Osteoblast (primary cell): Measurements from ENCODE around the gene KCND3. TPM values are rescaled to one million over a fixed set of nuclear protein-coding genes. Genes with fewer than 3 reads are reported as not detected.

ENCODE experiments used
- DNase-seq: peaks from one replicate; pipeline ENCODE4 v3.0.0; 2011; ENCODE audit warnings: low spot score, mixed read lengths; ENCODE audit not compliant: insufficient read length; ENCODE audit errors: missing footprints
- H2AFZ ChIP-seq: 2 replicates; pipeline ENCODE4 v1.6.0; 2011; ENCODE audit warnings: mild to moderate bottlenecking, low read length
- H3K27ac ChIP-seq: 2 replicates; pipeline ENCODE4 v1.5.1; 2011; ENCODE audit warnings: mild to moderate bottlenecking, low read depth, low read length, moderate library complexity
- H3K27me3 ChIP-seq: 2 replicates; pipeline ENCODE4 v1.6.0; 2012; ENCODE audit warnings: mild to moderate bottlenecking, control low read depth, inconsistent platforms, low read length, moderate library complexity; ENCODE audit not compliant: insufficient read depth
- H3K36me3 ChIP-seq: 2 replicates; pipeline ENCODE4 v1.5.1; 2011; ENCODE audit warnings: mild to moderate bottlenecking, low read length, control low read depth, moderate library complexity; ENCODE audit not compliant: insufficient read depth
- H3K4me1 ChIP-seq: 2 replicates; pipeline ENCODE4 v1.5.1; 2011; ENCODE audit warnings: mild to moderate bottlenecking, low read length, control low read depth, moderate library complexity; ENCODE audit not compliant: insufficient read depth
- H3K4me2 ChIP-seq: 2 replicates; pipeline ENCODE4 v1.6.0; 2011; ENCODE audit warnings: mild to moderate bottlenecking, low read length; ENCODE audit not compliant: insufficient read depth
- H3K4me3 ChIP-seq: fragments of 200-600 bp; sonication (generic); 3 replicates; pipeline ENCODE4 v1.5.1; 2012; ENCODE audit warnings: mild to moderate bottlenecking, low read length, inconsistent platforms; ENCODE audit not compliant: insufficient read depth
- H3K79me2 ChIP-seq: 2 replicates; pipeline ENCODE4 v1.6.0; 2012; ENCODE audit warnings: mild to moderate bottlenecking, low read length, control low read depth, inconsistent platforms; ENCODE audit not compliant: insufficient read depth
- H3K9me3 ChIP-seq: 2 replicates; pipeline ENCODE4 v1.5.1; 2011; ENCODE audit warnings: low read depth, low read length, control low read depth
- H4K20me1 ChIP-seq: 2 replicates; pipeline ENCODE4 v1.6.0; 2012; ENCODE audit warnings: mild to moderate bottlenecking, low read length, control low read depth; ENCODE audit not compliant: insufficient read depth
- total RNA-seq: library from RNA; depleted of rRNA; stranded (reverse); fragments of >200 nt; gene quantifications from 2 replicates; pipeline ENCODE4 v1.2.3, GENCODE V29; 2012
- TF ChIP-seq, protein P1 (sequence below): IDR thresholded peaks from 2 replicates; pipeline ENCODE4 v1.5.1; 2011; ENCODE audit warnings: mild to moderate bottlenecking, low read depth, low read length, moderate library complexity; ENCODE audit errors: extremely low read depth

Gene KCND3
- total RNA-seq, 1 donor: 3.6 TPM

DNA sequence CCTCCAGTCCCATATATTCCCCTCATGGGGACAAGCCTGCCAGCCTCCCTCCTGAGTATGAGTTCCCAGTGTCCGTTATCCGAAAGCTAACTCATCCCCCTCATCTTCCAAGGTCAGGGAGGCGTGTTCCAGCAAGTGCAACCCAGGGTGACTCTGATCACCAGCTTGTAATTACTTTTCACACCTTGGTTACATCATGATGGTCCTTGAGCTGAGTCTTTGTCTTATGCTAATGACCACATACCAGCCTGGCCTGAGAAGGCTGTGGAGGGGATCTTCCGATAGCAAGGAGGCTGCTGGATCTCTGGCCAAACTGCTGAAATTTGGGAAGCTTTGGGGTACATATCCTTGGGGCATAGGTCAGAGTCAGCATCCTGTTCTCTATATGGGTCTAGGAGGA is 134.2 kb downstream of the KCND3 start:
- TF ChIP-seq, protein P1, sequence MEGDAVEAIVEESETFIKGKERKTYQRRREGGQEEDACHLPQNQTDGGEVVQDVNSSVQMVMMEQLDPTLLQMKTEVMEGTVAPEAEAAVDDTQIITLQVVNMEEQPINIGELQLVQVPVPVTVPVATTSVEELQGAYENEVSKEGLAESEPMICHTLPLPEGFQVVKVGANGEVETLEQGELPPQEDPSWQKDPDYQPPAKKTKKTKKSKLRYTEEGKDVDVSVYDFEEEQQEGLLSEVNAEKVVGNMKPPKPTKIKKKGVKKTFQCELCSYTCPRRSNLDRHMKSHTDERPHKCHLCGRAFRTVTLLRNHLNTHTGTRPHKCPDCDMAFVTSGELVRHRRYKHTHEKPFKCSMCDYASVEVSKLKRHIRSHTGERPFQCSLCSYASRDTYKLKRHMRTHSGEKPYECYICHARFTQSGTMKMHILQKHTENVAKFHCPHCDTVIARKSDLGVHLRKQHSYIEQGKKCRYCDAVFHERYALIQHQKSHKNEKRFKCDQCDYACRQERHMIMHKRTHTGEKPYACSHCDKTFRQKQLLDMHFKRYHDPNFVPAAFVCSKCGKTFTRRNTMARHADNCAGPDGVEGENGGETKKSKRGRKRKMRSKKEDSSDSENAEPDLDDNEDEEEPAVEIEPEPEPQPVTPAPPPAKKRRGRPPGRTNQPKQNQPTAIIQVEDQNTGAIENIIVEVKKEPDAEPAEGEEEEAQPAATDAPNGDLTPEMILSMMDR: no peak
- H3K4me2 ChIP-seq: no peak overlapping the region
- no peaks in the 10 kb centered on the region for H3K4me1 ChIP-seq
- no peak overlapping the region for H3K27ac ChIP-seq
- H4K20me1 ChIP-seq: peaks cover 2% of the 10 kb centered on the region
- H2AFZ ChIP-seq: no peak overlapping the region
- H3K9me3 ChIP-seq: no peaks in the 10 kb centered on the region
- H3K36me3 ChIP-seq: no peaks in the 10 kb centered on the region
- no peak overlapping the region for H3K4me3 ChIP-seq
- no peak for DNase-seq
- peaks cover 20% of the 10 kb centered on the region for H3K27me3 ChIP-seq
- no peaks in the 10 kb centered on the region for H3K79me2 ChIP-seq

DNA sequence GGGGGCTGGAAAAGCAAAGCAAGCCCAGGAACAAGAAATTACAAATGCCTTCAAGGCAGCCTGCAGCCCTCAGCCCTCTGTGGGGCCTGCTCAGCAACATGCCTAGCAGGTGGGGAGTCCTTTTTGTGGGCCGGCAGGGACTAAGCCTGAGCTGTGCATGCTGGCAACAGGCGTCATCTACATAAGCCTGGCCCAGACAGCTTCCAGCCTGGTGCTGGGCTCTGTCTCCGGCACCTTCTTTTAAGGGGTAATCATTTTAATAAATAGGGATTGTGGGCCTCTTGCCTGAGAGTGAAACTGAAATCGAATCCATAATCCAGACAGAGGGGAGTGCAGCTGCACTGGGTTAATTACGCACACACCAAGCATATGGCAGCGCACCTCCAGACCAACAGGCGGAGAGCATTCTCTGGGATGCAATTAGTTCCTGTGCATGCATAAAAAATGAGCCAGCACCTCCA is 137.2 kb downstream of the KCND3 start:
- Histone ChIP-seq H4K20me1 (peaks cover 2% of the 10 kb centered on the region), H3K9me3 (no peaks in the 10 kb centered on the region), H3K4me2 (no peak overlapping the region), H3K27me3 (peaks cover 12% of the 10 kb centered on the region), H3K4me1 (no peaks in the 10 kb centered on the region), H3K79me2 (no peaks in the 10 kb centered on the region), H2AFZ (no peak overlapping the region), H3K27ac (no peak overlapping the region), H3K4me3 (no peak overlapping the region), H3K36me3 (no peaks in the 10 kb centered on the region)
- DNase-seq: no peak
- TF ChIP-seq, protein P1: no peak

DNA sequence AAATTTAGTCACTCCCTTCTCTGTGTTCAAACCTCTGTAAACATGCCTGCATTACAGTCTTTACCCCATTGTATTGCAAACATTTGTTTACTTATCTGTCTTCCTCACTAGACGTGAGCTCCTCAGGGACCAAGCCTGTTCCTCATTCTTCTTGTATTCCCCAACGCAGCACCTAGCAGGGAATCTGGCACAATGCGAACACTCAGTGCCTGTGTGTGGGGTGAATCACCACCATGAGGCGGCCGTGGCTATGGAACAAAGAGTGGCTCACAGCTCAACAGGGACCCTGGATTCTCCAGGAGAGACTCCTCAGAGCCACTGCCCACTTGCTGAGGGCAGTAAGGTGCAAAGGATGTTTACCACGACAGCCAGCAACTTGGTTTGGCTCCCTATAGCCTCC is 137.9 kb downstream of the KCND3 start:
- Histone ChIP-seq H3K27me3 (peaks cover 6% of the 10 kb centered on the region), H2AFZ (no peak overlapping the region), H4K20me1 (peaks cover 2% of the 10 kb centered on the region), H3K27ac (no peak overlapping the region), H3K4me1 (no peaks in the 10 kb centered on the region), H3K4me3 (no peak overlapping the region), H3K9me3 (no peaks in the 10 kb centered on the region), H3K4me2 (no peak overlapping the region), H3K36me3 (no peaks in the 10 kb centered on the region), H3K79me2 (no peaks in the 10 kb centered on the region)
- no peak for DNase-seq
- TF ChIP-seq, protein P1: no peak

DNA sequence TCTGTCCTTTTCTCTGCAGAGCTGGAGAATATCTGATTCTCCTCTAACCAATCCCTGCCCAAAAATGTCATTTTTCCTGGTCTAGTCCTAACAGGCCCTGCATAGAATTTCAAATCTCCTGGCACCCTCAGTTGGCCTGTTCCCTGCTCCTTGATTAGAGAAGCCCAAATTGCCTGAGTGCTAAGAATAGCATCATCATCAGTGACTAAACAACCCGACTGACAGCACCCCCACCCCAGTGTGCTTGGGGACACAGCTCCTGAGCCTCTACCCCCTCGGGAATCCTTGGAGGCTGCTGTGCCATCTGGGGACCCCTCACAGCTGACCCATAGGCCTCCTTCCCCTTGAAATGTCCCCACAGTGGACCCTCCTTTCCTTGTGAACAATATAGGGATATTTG is 139.4 kb downstream of the KCND3 start:
- Histone ChIP-seq H3K27me3 (peaks cover 5% of the 10 kb centered on the region), H3K4me1 (no peaks in the 10 kb centered on the region), H3K27ac (no peak overlapping the region), H3K36me3 (no peaks in the 10 kb centered on the region), H2AFZ (no peak overlapping the region), H3K79me2 (no peaks in the 10 kb centered on the region), H4K20me1 (peaks cover 2% of the 10 kb centered on the region), H3K4me2 (no peak overlapping the region), H3K4me3 (no peak overlapping the region), H3K9me3 (no peaks in the 10 kb centered on the region)
- TF ChIP-seq, protein P1: no peak
- no peak for DNase-seq
